GM13976 (cell line): Measurements from ENCODE around the gene NF1.
A peak's percentile ranks its signal among the peaks of the same experiment; 100 is the strongest.

Source experiments
- DNase-seq: peaks from one replicate; pipeline ENCODE4 v3.0.0; 2012; ENCODE audit warnings: low spot score
- CTCF ChIP-seq: IDR thresholded peaks from 2 replicates; pipeline ENCODE4 v1.5.1; 2012; ENCODE audit warnings: borderline replicate concordance, mild to moderate bottlenecking; ENCODE audit not compliant: insufficient read depth; ENCODE audit errors: extremely low read depth, missing control alignments, control extremely low read depth
- in situ Hi-C: fragments of 300-500 bp; cut with MboI; formaldehyde crosslinking; loops from one replicate; pipeline ENCODE4 v1.12.0; 2022; ENCODE audit warnings: low sequenced_read_pairs, mixed read lengths, inconsistent platforms; ENCODE audit not compliant: unreplicated experiment

Gene NF1

DNA sequence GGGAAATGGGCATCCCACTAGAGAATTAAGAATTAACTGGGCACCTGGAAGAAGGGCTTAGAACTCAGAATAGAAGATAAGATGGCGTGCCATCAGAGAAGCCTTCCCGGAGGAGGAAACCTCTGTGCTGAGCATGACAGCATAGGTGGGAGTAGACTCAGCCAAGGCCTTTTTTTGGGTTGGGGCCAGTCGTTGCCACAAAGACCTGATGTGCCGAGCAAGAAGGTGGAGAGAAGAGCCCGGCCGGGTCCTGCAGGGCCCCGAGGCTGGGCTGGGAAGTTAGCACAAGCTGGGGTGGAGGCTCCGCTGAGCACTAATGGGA, 295.6 kb downstream of the NF1 start:
- in situ Hi-C loops, result no loop called here
- TF ChIP-seq CTCF, result no peak
- no peak for DNase-seq

DNA sequence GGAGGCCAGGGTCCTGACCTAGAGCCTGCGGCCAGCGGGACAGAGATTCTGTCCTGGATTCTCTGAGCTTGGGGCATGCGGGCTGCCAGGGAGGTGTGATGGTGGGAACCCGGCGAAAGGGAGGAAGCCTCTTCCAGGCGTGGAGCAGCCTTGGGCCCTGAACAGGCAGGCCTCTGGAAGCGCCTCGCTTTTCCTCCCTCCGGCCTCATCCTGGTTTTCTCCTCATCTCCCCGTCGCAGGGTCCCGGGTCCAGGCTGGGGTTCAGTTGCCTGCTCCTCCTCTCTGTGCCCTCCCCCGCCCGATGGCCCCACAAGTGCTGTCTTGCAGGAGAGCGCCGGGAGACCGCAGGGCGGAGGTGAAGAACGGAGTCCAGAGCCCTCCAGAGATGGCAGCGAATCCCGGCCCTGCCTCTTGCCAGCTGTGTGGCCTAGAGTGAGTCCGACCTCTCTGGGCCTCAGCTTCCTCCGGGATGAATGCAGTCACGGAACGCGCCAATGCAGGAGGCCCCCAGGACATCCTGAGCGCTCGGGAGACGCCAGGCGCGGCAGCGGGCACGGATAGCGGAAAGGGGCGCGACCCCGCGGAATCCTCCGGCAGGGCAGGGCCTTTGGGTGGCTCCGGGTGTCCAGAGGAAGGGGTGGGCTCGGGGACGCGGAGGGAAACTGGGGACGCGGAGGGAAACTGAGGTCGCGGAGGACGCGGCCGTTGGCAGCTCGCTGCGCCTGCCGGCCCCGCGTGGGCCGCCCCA, 296.1 kb downstream of the NF1 start:
- in situ Hi-C loops, result no loop called here
- no peak for TF ChIP-seq CTCF
- DNase-seq, result no peak

GRCh38 chr17:31391496-31391949, 296.7 kb downstream of the NF1 start, which contains the start of gene RAB11FIP4:
TSS of gene RAB11FIP4 (plus strand) at chr17:31391675. CDS start at chr17:31391853, 178 bp downstream.
- in situ Hi-C loops, result no loop called here
- peak; percentile 58 for DNase-seq

GRCh38 chr17:31392002-31392855, 297.5 kb downstream of the NF1 start:
- no peak for TF ChIP-seq CTCF
- in situ Hi-C loops, result no loop called here
- DNase-seq, result peak; percentile 40

More at GRCh38 chr17:31391496-31391949, 296.7 kb downstream of the NF1 start, which contains the start of gene RAB11FIP4:
- TF ChIP-seq CTCF, result no peak

- TF ChIP-seq CTCF, result no peak
- DNase-seq, result no peak
- in situ Hi-C loops, result no loop called here
Measured at GRCh38 chr17:31392856-31393748, 298.3 kb downstream of the NF1 start.

DNA sequence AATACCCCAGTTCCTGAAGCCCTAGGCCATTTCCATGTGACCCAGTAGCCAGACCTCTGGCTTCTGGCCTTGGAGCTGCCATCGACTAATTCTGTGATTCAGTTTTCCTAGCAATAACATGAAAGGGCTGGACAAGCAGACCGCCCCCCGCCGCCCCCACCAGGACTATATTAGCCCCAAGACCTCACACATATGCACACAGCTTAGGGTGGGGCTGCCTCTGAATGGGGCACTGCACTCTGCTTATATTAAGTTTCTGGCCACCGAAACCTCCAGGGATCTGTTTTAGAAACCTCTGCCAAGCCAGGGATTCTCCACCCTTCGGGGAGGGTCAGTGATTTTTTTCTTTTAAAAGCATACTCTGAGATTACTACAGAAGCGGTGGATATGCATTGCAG, 299.0 kb downstream of the NF1 start:
- TF ChIP-seq CTCF, result no peak
- DNase-seq, result no peak

More for the DNA sequence above, 299.0 kb downstream of the NF1 start:
- in situ Hi-C loops, result no loop called here
